NCI-H187 (cell line): Measurements from ENCODE around the gene EVC.

ENCODE experiments used
- DNase-seq, 2 experiments: peaks; one replicate each; lab custom pipeline; 2025; lab: John Stamatoyannopoulos, UW

The EVC gene

DNA sequence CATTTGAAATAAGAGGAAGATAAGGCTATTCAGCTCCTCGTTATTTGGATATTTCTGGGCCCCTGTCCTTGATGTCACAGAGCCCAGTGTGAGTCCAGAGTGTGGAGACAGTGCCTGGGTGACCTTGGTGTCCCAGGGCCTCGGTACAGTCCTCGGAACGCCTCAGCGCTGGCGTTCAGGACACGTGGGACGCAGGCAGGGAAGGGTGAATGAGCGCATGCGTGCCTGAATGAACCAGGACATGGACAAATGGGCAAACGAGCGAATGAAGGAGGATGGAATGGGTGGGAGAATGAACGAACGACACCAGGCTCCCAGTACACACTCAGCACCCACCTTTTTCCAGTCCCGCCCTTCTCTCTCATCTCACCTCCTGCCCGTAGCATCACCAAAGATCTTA, 44.2 kb downstream of the EVC start:
- DNase-seq: no peak

DNA sequence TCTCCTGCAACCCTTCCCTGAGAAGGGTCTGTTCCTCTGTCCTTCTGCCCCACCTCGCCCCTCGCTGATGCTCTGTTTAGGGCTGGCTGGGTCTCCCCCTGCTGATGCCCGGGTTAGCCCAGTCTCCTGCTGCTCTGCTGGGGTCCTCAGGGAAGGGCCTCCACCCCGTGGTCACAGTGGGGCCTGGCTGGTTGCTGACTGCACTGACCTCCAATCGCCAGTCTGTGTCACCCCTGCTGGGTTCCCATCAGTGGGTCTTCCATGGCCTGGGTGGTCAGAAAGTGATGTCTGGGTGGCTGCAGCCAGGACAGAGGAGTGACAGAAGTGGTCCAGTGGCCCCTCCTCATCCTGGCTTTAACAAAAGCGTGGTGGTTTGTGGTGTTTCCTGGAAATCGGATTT, 44.7 kb downstream of the EVC start:
- no peak for DNase-seq

DNA sequence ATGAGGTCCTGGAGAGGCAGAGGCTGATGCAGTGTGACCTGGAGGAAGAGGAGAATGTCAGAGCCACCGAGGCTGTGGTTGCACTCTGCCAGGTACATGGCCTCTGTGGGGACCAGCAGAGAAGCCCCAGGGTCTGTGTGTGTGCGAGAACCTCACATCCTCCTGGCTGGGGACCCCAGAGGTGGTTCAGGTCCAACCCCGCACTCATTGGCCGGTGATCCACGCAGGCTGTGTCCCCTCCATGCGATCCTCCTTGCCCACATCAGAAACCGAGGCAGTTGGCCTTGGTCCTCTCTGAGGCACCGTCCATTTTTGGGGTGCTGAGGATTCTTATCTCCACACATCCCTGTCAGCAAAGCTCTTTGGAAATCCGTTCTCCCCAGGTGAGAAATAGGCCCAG, 45.3 kb downstream of the EVC start:
- no peak for DNase-seq

DNA sequence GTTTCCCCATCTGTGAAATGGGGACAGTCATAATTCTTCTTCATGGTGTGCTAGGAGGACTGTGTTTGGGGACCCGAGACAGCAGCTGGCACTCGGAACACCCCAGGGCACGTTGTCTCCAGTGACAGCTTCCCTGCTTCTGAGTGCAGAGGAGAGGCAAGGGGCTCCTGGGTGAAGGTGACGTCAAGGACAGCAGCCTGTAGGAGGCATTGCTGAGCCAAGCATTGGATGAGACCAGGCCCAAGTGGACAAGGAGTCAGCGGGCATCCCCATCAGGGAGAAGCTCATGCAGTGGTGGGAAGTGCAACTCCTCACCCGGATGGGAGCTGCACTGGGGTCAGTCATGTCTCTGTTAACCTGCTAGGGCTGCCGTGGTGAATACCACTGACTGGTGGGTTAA, 46.1 kb downstream of the EVC start:
- DNase-seq: no peak

DNA sequence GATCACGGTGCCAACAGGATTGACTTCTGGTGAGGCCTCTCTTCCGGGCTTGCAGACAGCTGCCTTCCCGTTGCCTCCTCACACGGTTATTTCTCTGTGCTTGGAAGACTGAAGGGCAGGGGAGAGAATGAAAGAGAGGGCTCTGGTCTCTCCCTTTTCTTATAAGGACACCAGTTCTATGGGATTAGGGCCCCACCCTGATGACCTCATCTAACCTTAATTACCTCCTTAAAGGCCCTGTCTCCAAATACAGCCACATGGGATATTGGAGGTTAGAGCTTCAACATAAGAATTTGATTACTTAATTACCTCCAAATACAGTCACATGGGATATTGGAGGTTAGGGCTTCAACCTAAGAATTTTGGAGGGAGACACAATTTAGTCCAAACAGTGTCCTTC, 46.5 kb downstream of the EVC start:
- DNase-seq: no peak

DNA sequence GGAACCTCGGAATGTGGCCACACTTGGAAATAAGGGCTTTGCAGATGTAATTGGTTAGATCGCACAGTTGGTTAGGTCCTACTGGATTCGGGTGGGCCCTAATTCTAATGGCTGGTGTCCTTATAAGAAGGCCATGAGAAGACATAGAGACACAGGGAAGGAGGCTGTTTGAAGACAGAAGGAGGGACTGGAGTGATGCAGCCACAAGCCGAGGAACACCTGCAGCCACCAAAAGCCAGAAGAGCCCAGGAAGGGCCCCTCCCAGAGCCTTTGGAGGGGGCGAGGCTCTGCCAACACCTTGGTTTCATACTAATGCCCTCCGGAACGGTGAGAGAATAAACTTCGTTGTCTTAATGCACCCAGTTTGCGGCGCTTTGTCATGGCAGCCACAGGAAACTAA, 47.0 kb downstream of the EVC start:
- no peak for DNase-seq

DNA sequence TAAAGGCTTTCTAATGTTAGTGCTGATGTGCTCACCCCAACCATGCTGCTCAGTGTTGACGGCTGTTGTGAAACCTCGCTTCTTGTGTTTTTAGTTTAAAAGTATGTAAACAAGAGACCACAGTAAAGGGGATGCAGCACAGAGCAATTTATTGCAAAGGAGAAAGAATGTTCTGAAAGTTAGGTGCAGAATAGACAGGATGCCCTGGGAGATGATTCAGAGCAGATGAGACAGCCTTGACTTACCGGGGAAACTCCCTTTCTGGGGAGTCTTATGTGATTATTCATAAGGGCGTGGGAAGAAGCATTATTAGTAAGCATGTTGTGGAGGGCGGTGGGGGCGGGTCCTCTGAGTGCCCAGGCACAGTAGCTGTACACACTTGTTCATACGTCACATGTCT, 47.7 kb downstream of the EVC start:
- DNase-seq: no peak

DNA sequence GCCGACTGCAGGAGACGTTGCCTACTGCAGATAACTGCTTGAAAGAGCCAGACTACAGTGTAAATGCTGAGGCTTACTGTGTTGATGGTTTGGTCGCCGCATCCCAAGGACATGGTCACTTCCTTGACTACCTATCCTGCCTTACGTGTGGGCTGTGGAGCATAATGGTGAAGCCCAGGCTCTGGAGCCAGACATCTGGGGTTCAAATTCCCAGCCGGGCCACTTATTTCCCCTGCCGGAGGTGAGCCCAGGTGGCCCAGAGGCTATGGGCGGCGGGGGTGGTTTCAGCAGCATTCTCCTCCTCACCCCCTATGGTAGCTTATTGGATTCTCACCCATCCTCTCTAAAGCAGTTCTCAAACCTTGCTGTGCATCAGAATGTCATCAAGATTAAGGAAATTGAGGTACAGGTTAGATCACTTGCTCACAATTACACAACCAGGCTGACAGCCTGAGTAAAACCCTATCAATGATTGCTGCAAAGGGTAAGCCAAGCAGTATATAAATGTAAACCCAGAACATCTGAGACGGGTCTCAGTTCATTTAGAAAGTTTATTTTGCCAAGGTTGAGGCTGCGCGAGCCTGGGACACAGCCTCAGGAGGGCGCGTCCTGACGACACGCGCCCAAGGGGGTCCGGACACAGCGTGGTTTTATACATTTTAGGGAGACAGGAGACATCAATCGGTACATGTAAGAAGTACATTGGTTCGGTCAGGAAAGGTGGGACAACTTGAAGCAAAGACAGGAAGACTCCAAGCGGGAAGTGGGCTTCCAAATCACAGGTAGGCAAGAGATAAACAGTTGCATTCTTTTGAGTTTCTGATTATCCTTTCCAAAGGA, 48.5 kb downstream of the EVC start:
- DNase-seq: no peak

DNA sequence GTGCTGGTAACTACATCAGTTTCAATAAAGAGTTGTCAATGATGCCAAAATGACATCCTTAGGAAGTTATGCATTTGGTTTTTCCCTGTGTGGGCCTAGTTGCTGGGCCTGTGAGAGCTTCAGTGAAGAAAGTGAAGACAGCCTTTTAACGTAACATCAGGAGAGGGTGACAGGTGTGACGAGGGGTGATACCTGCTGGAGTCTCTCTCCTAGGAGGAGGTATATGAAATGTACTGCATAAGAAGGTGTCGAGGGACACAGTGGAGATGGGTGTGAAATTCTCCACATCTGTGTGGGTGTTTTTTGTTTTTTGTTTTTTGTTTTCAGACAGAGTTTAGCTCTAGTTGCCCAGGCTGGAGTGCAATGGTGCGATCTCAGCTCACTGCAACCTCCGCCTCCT, 49.2 kb downstream of the EVC start:
- DNase-seq: no peak

DNA sequence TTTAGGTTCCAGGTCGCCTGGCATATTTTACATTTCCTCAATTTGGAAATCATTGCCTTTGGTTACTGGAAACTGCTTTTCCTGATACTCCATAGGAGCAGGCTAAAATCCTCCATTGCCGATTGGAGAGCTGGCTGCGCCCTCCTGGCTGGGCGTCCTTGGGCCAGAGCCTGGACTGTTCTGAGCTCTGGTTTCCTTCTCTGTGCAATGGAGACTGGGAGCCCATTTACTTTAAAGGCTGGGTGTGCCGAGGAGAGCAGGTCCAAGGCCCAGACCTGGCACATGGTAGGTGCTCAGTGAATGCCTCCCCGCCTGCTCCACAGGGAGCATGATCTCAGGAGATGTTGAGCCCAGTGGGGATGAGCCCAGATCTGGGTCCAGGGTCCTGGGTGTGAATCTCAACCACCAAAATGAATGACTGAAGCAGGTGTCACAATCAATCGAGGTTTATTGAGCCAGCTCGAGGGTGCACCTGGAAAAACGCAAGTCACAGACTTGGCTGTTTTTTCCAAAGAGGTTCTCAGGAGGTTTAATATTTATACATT, 50.0 kb downstream of the EVC start:
- no peak for DNase-seq

DNA sequence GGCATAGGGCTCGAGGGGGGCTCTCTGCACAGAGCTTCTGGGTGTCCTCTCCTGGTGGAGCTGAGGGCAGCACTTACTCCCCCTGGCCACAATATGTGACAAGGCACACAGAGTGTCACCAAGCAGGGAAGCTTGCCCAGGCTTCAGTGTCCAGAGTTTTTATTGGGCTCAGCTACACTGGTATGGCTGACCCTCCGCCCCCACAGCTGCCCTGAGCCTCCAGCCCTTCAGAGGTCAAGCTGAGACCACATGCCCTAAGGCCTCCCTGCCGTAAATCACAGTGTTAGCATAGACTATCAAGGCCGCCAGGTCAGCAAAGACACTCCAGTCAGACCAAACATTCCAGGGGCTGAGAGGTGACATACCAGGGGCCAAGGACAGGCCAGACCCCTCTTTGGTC, 59.0 kb downstream of the EVC start:
- DNase-seq: no peak

DNA sequence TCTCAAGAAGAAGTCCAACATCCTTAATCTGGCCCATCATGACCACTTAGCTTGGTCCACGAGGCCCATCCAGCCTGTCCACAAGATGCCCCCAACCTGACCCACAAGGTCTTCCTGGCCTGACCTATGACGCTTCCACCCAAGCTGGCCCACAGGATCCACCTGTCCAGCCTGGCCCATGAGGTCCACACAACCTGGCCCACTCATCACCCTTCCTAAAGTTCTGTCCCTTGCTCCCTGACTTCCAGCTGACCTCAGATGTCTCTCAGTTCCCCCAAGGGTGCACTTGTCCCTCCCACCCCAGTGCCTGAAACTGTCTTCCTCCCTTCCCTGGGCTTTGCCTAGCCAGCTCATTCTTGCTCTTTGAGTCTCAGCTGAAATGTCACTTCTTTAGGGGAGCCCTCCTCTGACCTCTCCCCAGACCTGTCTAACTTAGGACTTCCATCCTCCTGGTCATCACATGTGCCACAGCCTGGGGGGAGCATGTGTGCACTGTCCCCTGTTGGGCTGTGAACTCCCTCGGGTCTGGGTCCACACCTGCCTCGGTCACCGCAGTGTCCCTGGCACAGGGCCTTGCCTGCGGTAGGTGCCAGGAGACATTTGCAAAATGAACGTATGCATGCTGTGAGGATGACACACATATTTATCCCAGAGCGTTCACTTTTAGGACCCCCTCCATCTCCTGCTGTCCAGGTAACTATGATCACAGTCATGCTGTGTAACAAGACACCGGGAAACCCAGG, 61.7 kb downstream of the EVC start:
- no peak for DNase-seq

DNA sequence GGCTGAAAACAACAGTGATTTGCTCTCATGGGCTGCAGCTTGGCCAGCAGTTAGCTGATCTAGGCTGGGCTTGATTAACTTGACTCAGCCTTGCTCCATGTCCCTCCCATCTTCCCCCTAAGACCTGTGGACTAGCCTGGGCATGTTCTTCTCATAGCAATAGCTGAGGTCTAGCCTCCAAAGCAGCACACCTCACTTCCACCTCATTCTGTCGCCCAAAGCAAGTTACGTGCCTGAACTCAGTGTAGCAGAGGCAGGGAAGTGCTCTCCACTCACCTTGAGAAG, 62.2 kb downstream of the EVC start:
- no peak for DNase-seq

DNA sequence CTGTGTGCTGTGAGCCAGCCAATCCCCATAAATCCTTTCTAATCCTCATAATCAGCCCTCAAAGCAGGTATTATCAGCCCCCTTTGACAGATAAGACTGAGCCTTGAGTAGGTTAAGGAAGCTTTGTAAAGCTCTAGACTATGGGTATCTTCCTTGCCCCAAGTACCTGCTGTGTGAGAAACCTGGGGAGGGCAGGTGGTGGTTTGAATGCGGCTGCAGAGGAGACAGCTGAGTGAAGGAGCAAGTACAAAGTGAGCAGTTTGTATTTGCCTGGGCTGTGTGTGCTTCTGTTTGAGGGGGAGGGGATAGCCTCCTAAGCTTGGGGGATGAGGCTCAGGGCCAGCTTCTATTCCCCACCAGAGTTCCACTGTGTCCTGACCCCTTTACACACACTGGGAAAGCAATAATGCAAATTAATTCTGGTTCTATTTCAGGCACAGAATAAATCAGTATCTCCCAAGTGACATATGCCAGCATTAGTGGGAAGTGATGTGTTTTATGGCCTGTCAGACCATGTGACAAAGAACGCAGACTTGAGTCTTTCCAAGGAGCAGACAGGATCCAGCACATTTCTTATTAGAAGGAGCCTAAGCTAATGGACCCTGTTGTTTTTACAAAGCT, 63.5 kb downstream of the EVC start:
- DNase-seq: no peak

DNA sequence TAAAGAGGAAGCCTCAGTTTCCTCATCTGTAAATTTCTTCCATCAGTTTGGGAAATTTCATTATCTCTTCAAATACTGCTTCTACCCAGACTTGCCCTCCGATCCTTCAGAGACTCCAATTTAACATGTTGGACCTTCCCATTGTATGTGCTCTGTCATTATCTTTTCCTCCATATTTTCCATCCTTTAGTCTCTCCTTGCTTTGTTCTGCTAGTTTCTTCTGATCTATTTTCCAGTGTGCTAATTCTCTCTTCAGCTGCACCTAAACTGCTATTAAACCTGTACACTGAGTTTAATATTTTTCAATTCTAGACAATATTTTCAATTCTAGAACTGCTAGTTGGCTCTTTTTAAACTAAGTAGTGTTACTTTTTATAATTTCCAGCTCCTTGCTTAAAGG, 65.5 kb downstream of the EVC start:
- DNase-seq: no peak

DNA sequence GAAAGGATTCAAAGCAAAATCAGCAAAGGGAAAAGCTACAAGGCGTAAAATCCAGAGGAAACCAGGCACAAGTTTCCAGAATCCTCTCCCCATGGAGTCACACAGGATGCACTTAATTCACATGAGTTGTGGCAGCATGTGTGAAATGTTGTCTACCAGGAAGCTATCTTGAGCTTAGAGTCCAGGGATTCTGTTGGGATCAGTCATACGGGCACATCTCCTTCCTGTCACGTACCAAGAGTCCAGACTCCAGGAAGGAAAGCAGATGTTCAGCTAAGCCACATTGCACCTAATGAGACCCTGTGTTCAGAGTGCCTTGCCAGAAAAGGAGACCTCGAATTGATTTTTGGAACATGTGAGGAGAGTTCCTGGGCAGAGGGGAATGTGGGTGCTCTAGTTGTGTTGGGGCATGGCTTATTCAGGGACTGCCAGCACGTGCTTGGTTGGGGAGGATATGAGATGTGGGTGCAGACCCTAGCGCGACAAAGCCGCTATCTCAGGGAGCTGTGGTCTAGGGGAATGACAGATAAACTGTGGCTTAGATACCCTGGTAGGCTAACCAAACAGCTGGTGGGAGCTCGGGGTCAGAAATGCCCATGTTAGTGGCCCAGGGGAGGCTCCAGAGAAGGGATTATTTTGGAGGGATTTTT, 70.0 kb downstream of the EVC start:
- no peak for DNase-seq

DNA sequence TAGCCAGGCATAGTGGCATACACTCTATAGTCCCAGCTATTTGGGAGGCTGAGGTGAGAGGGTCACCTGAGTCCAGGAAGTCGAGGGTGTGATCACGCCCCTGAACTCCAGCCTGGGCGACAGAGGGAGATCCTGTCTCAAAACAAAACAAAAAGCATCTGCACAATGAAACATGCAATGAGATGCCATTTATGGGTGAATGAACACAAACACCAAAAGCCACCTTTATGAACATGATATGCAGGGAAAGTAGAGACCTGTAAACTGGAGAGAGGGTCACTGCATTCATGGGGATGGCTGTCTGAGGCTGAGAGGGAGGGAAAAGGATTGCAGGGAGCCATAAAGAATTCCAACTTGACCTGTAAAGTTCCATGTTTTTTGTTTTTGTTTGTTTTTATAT, 70.7 kb downstream of the EVC start:
- no peak for DNase-seq

DNA sequence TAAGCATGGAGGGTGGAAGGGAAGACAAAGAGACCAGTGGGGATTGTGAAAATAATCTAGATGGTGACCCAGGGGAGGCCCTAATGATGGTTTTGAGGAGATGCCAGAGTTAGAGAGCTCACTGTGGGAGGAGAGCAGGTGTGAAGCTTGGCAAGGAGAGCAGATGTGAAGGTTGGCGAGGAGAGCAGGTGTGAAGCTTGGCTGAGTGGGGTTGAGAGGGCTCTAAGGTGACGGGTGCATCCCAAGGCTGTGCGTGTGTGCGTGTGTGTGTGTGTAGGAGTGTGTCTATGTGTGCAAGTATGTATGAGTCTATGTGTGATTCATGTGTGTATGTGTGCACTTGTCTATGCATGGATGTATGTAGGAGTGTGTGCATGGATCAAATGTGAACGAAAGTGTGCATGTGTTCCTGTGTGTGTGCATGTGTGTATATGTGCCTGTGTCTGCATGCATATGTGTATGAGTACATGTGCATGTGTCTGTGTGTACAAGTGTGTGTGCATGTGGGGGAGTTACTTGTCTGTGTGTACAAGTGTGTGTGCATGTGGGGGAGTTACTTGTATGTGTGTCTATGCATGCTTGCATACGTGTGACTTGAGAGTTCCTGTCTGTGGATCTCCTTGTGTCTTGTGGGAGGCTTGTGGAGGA, 72.0 kb downstream of the EVC start:
- no peak for DNase-seq

DNA sequence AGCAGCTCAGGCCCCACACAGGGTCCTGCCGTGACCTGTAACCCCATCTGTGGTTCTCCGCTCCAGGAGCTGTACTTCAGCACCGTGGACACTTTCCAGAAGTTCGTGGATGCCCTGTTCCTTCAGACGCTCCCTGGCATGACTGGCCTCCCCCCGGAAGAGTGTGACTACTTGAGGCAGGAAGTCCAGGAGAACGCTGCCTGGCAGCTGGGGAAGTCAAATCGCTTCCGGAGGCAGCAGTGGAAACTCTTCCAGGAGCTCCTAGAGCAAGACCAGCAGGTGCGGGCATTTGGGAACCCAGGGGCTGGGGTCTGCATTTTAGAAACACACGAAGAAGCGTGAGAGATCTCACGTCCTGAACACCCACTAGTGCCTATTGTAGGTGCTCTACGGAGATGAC, 72.5 kb downstream of the EVC start:
- no peak for DNase-seq

DNA sequence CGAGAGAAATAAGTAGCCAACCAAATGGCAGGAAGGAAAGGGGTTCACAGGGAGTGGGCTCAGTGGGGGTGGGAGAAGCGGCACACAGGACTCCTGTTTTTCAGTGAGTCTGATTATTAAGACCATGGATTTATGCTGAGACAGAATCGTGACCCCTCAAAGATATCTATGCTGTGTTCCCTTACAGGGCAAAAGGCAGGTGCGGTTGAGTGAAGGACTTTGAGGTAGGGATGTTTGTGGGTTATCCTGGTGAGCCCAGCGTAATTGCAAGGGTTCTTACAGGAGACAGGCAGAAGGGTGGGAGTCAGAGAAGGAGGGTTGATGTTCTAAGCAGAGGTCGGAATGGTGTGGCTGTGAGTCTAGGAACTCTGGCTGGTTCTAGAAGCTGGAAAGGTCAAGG, 73.0 kb downstream of the EVC start:
- DNase-seq: no peak

DNA sequence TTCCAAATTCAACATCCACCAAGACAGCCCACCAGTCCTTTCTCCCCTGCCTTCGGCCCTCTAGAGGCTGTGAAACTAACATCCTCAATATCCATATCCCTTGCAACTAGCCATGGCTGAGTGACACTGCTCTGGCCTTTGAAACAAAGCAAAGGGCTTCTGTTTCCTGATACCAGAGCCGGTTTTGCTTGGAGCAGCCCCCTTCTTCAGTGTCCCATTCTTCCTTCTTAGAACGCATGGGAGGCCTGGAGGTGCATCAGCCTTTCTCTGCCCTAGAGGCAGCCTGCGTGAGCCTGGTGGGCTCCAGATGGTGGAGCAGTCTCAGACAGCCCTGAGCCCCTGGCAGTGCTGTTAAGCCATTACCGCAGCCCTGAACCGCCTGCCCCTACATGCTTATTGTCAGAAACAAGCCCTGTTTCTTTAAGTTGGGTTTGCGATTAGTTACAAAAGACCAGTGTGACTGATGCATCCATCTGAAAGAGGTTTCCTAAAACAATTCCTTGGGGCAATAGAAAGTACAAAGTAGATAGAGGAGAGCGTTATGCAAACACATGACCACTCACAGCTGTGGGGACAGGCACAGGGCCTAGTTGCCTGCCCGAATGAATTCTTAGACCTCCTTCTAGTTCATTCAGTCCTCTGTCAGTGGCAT, 74.1 kb downstream of the EVC start:
- no peak for DNase-seq
